Measurements from ENCODE around the gene UBAC1. TPM values are rescaled to one million over a fixed set of nuclear protein-coding genes. Genes with fewer than 3 reads are reported as not detected.
A peak's percentile ranks its signal among the peaks of the same experiment; 100 is the strongest.
"Not testable (repeated sequence)": the region's sequence is repeated elsewhere in the genome, so short reads cannot be mapped to it uniquely, and the experiment has no call there.

Gene UBAC1
- total RNA-seq, 1 experiment from 2014 or later = 60.6 TPM

- Histone ChIP-seq H3K9me3 (replicated peaks) (no peaks in the 10 kb centered on the region), H3K27me3 (peaks cover 6% of the 10 kb centered on the region; the same call in 1 of the 2 replicates), H3K4me1 (peaks cover 4% of the 10 kb centered on the region; the same call in 1 of the 2 replicates), H3K4me3 (no peak overlapping the region), H3K27ac (no peak overlapping the region), H3K36me3 (no peaks in the 10 kb centered on the region)
- DNase-seq = no peak
These were observed 880 bp upstream of the UBAC1 start for GRCh38 chr9:135961811-135962695.

- peak overlapping the region; percentile 16; the same call in 1 of the 2 replicates for H3K27ac ChIP-seq
These were observed 529 bp downstream of the UBAC1 start for GRCh38 chr9:135960411-135961276.

GRCh38 chr9:135959814-135960213, 1.4 kb downstream of the UBAC1 start:
- H3K36me3 ChIP-seq = peaks cover under 1% of the 10 kb centered on the region; the same call in 1 of the 2 replicates
- H3K9me3 ChIP-seq (replicated peaks) = no peaks in the 10 kb centered on the region
- peaks cover 4% of the 10 kb centered on the region; the same call in 1 of the 2 replicates for H3K4me1 ChIP-seq
- H3K27ac ChIP-seq = no peak overlapping the region
- peak overlapping the region; percentile 81 for H3K4me3 ChIP-seq
- no peak for DNase-seq
- H3K27me3 ChIP-seq = peaks cover 6% of the 10 kb centered on the region; the same call in 1 of the 2 replicates

More at GRCh38 chr9:135960411-135961276, 529 bp downstream of the UBAC1 start:
- H3K36me3 ChIP-seq = no peaks in the 10 kb centered on the region
- peaks cover 4% of the 10 kb centered on the region; the same call in 1 of the 2 replicates for H3K4me1 ChIP-seq
- DNase-seq = peak; percentile 36 to 42
- no peaks in the 10 kb centered on the region for H3K9me3 ChIP-seq (replicated peaks)
- peaks cover 6% of the 10 kb centered on the region; the same call in 1 of the 2 replicates for H3K27me3 ChIP-seq
- peak overlapping the region; percentile 81 for H3K4me3 ChIP-seq

GRCh38 chr9:135958485-135958884, 2.7 kb downstream of the UBAC1 start:
- Histone ChIP-seq H3K27me3 (peaks cover under 1% of the 10 kb centered on the region; the same call in 1 of the 2 replicates), H3K4me1 (peaks cover 4% of the 10 kb centered on the region; the same call in 1 of the 2 replicates), H3K4me3 (no peak overlapping the region), H3K9me3 (replicated peaks) (no peaks in the 10 kb centered on the region), H3K27ac (no peak overlapping the region), H3K36me3 (peaks cover 8% of the 10 kb centered on the region)
- no peak for DNase-seq

- Histone ChIP-seq H3K27ac (no peak overlapping the region), H3K4me1 (peaks cover 7% of the 10 kb centered on the region), H3K9me3 (replicated peaks) (no peaks in the 10 kb centered on the region), H3K36me3 (peaks cover 14% of the 10 kb centered on the region), H3K4me3 (no peak overlapping the region), H3K27me3 (no peaks in the 10 kb centered on the region; the same call in 1 of the 2 replicates)
- no peak for DNase-seq
These were observed 3.7 kb downstream of the UBAC1 start for GRCh38 chr9:135957431-135957830.

- no peak for DNase-seq
- no peak overlapping the region for H3K27ac ChIP-seq
These were observed 4.4 kb downstream of the UBAC1 start for GRCh38 chr9:135956802-135957174.

GRCh38 chr9:135955934-135956801, 5.0 kb downstream of the UBAC1 start:
- H3K4me1 ChIP-seq = peaks cover 20% of the 10 kb centered on the region
- H3K36me3 ChIP-seq = peaks cover 15% of the 10 kb centered on the region
- no peak overlapping the region for H3K27ac ChIP-seq

More at GRCh38 chr9:135956802-135957174, 4.4 kb downstream of the UBAC1 start:
- no peaks in the 10 kb centered on the region for H3K9me3 ChIP-seq (replicated peaks)
- peaks cover 13% of the 10 kb centered on the region for H3K4me1 ChIP-seq
- H3K27me3 ChIP-seq = no peaks in the 10 kb centered on the region; the same call in 1 of the 2 replicates
- no peak overlapping the region for H3K4me3 ChIP-seq
- H3K36me3 ChIP-seq = peaks cover 14% of the 10 kb centered on the region

GRCh38 chr9:135952664-135953206, 8.4 kb downstream of the UBAC1 start:
- H3K27ac ChIP-seq = peak overlapping the region; percentile 51; the same call in 1 of the 2 replicates

More at GRCh38 chr9:135955934-135956801, 5.0 kb downstream of the UBAC1 start:
- Histone ChIP-seq H3K4me3 (no peak overlapping the region), H3K9me3 (replicated peaks) (no peaks in the 10 kb centered on the region), H3K27me3 (no peaks in the 10 kb centered on the region)
- DNase-seq = no peak

GRCh38 chr9:135951889-135952663, 9.1 kb downstream of the UBAC1 start:
- Histone ChIP-seq H3K36me3 (peaks cover 35% of the 10 kb centered on the region), H3K27ac (peak overlapping the region; percentile 51), H3K27me3 (no peaks in the 10 kb centered on the region), H3K4me1 (peaks cover 18% of the 10 kb centered on the region), H3K4me3 (no peak overlapping the region), H3K9me3 (replicated peaks) (no peaks in the 10 kb centered on the region)
- DNase-seq = peak; percentile 82 to 91

More at GRCh38 chr9:135952664-135953206, 8.4 kb downstream of the UBAC1 start:
- no peak overlapping the region for H3K4me3 ChIP-seq
- peaks cover 30% of the 10 kb centered on the region for H3K36me3 ChIP-seq
- peaks cover 18% of the 10 kb centered on the region for H3K4me1 ChIP-seq
- DNase-seq = no peak
- H3K9me3 ChIP-seq (replicated peaks) = no peaks in the 10 kb centered on the region
- H3K27me3 ChIP-seq = no peaks in the 10 kb centered on the region

GRCh38 chr9:135951310-135951709, 9.9 kb downstream of the UBAC1 start:
- H3K36me3 ChIP-seq = peaks cover 38% of the 10 kb centered on the region
- not testable (repeated sequence) for DNase-seq; H3K9me3 ChIP-seq (replicated peaks); H3K4me3 ChIP-seq; H3K27me3 ChIP-seq
- peaks cover 18% of the 10 kb centered on the region for H3K4me1 ChIP-seq
- H3K27ac ChIP-seq = peak overlapping the region; percentile 51

GRCh38 chr9:135950841-135951240, 10.3 kb downstream of the UBAC1 start:
- not testable (repeated sequence) for H3K4me3 ChIP-seq; H3K27me3 ChIP-seq; H3K9me3 ChIP-seq (replicated peaks); H3K27ac ChIP-seq; DNase-seq
- H3K36me3 ChIP-seq = peaks cover 43% of the 10 kb centered on the region
- H3K4me1 ChIP-seq = peaks cover 18% of the 10 kb centered on the region

GRCh38 chr9:135950135-135950682, 11.0 kb downstream of the UBAC1 start:
- Histone ChIP-seq H3K36me3 (peaks cover 49% of the 10 kb centered on the region), H3K9me3 (replicated peaks) (no peaks in the 10 kb centered on the region), H3K4me1 (peaks cover 18% of the 10 kb centered on the region), H3K4me3 (no peak overlapping the region), H3K27me3 (no peaks in the 10 kb centered on the region), H3K27ac (no peak overlapping the region)
- DNase-seq = peak in 1 of 2 experiments; percentile 36

Data from SJCRH30 (cell line).